IMR-90 (cell line): Measurements from ENCODE around the gene TAF6L. TPM values are rescaled to one million over a fixed set of nuclear protein-coding genes. Genes with fewer than 3 reads are reported as not detected.
"Not testable (repeated sequence)": the region's sequence is repeated elsewhere in the genome, so short reads cannot be mapped to it uniquely, and the experiment has no call there.

ENCODE experiments used
- ATAC-seq: fragments of 200-7000 bp; cut with Tn5 transposase; 2 replicates; pipeline ENCODE4 v1.9.1; 2020; ENCODE audit warnings: low read depth, mild to moderate bottlenecking, moderate library complexity
- BruUV-seq: library from RNA; stranded (reverse); fragments of 400-500 nt; replicated peaks from 2 replicates; lab custom pipeline; 2021; lab: Mats Ljungman, UMichigan
- CTCF ChIA-PET: fragments of 300-600 bp; formaldehyde crosslinking; extraction: SDS; loops from one replicate; lab custom pipeline; 2021; ENCODE audit warnings: antibody characterized with exemption; lab: Yijun Ruan, JAX
- POLR2A ChIA-PET: fragments of 300-600 bp; sonication (Branson Sonifier 250); formaldehyde crosslinking; loops from one replicate; lab custom pipeline; 2022; ENCODE audit warnings: antibody characterized with exemption; ENCODE audit not compliant: unreplicated experiment; lab: Charles Lee
- DNase-seq: peaks from one replicate; pipeline ENCODE4 v3.0.0; 2013
- H2AFZ ChIP-seq: replicated peaks from 2 replicates; pipeline ENCODE3; 2013; ENCODE audit warnings: low read length, mild to moderate bottlenecking; ENCODE audit not compliant: poor library complexity
- H2AK5ac ChIP-seq: 2 replicates; pipeline ENCODE4 v1.6.1; 2013; ENCODE audit warnings: low read depth, low read length, inconsistent platforms
- H2AK9ac ChIP-seq: replicated peaks from 2 replicates; pipeline ENCODE3; 2013; ENCODE audit warnings: mild to moderate bottlenecking, low read depth, low read length, moderate library complexity; ENCODE audit not compliant: poor library complexity
- H2BK120ac ChIP-seq: 2 replicates; pipeline ENCODE4 v1.6.1; 2013; ENCODE audit warnings: low read depth, low read length, inconsistent platforms
- H2BK15ac ChIP-seq: 3 replicates; pipeline ENCODE4 v1.6.1; 2013; ENCODE audit warnings: low read depth, low read length, inconsistent platforms
- H2BK20ac ChIP-seq: 2 replicates; pipeline ENCODE4 v1.6.1; 2013; ENCODE audit warnings: low read depth, mild to moderate bottlenecking, inconsistent platforms, low read length, moderate library complexity
- H2BK5ac ChIP-seq: 2 replicates; pipeline ENCODE4 v1.6.1; 2013; ENCODE audit warnings: mild to moderate bottlenecking, low read depth, low read length, inconsistent platforms; ENCODE audit not compliant: poor library complexity, severe bottlenecking
- H3K14ac ChIP-seq: replicated peaks from 2 replicates; pipeline ENCODE4 v1.6.1; 2013; ENCODE audit warnings: low read depth, low read length, inconsistent platforms
- H3K18ac ChIP-seq: 2 replicates; pipeline ENCODE4 v1.6.1; 2013; ENCODE audit warnings: low read depth, low read length, control low read depth
- H3K23ac ChIP-seq: 2 replicates; pipeline ENCODE4 v1.6.1; 2013; ENCODE audit warnings: low read depth, low read length, inconsistent platforms
- H3K27ac ChIP-seq: 2 replicates; pipeline ENCODE4 v1.5.1; 2013; ENCODE audit warnings: mild to moderate bottlenecking, control low read depth, low read length; ENCODE audit not compliant: insufficient read depth
- H3K27me3 ChIP-seq: 2 replicates; pipeline ENCODE4 v1.6.1; 2013; ENCODE audit warnings: low read length; ENCODE audit not compliant: control insufficient read depth, insufficient read depth
- H3K36me3 ChIP-seq: 2 replicates; pipeline ENCODE4 v1.6.1; 2013; ENCODE audit warnings: low read length, mixed read lengths; ENCODE audit not compliant: control insufficient read depth, insufficient read depth
- H3K4ac ChIP-seq: 2 replicates; pipeline ENCODE4 v1.6.1; 2013; ENCODE audit warnings: low read depth, low read length, inconsistent platforms
- H3K4me1 ChIP-seq: 2 replicates; pipeline ENCODE4 v1.6.1; 2013; ENCODE audit warnings: low read length, mixed read lengths; ENCODE audit not compliant: control insufficient read depth, insufficient read depth
- H3K4me2 ChIP-seq: 2 replicates; pipeline ENCODE4 v1.6.1; 2013; ENCODE audit warnings: low read depth, mild to moderate bottlenecking, control low read depth, low read length, moderate library complexity
- H3K4me3 ChIP-seq: 2 replicates; pipeline ENCODE4 v1.5.1; 2013; ENCODE audit warnings: low read depth, mild to moderate bottlenecking, control low read depth, low read length, moderate library complexity; ENCODE audit not compliant: insufficient read depth
- H3K56ac ChIP-seq: 2 replicates; pipeline ENCODE4 v1.6.1; 2013; ENCODE audit warnings: low read length, inconsistent platforms; ENCODE audit not compliant: insufficient read depth; ENCODE audit errors: extremely low read depth
- H3K79me1 ChIP-seq, 2 experiments: 2 replicates each; pipeline ENCODE4 v1.6.1; 2013; ENCODE audit warnings: low read length in 2 of 2, inconsistent platforms in 1 of 2, low read depth in 1 of 2
- H3K9ac ChIP-seq: 2 replicates; pipeline ENCODE4 v1.6.1; 2013; ENCODE audit warnings: low read depth, low read length, control low read depth
- H3K9me1 ChIP-seq: 2 replicates; pipeline ENCODE4 v1.6.1; 2013; ENCODE audit warnings: low read length, inconsistent platforms; ENCODE audit not compliant: insufficient read depth
- H3K9me3 ChIP-seq: 2 replicates; pipeline ENCODE4 v1.6.1; 2013; ENCODE audit warnings: low read length; ENCODE audit not compliant: control insufficient read depth, insufficient read depth
- H4K20me1 ChIP-seq: 2 replicates; pipeline ENCODE4 v1.6.1; 2013; ENCODE audit warnings: low read length, inconsistent platforms; ENCODE audit not compliant: insufficient read depth
- H4K5ac ChIP-seq: 2 replicates; pipeline ENCODE4 v1.6.1; 2013; ENCODE audit warnings: mild to moderate bottlenecking, low read depth, low read length, control low read depth
- H4K8ac ChIP-seq, 2 experiments: 2 replicates each; pipeline ENCODE4 v1.6.1; 2013; ENCODE audit warnings: low read depth in 2 of 2, low read length in 2 of 2, control low read depth in 1 of 2, inconsistent platforms in 1 of 2
- H4K91ac ChIP-seq: 2 replicates; pipeline ENCODE4 v1.6.1; 2013; ENCODE audit warnings: low read depth, low read length, inconsistent platforms; ENCODE audit not compliant: insufficient read depth
- ELK1 ChIP-seq: fragments of 150-350 bp; IDR thresholded peaks from 2 replicates; pipeline ENCODE4 v1.6.1; 2016; ENCODE audit warnings: low read depth, mild to moderate bottlenecking, low read length, moderate library complexity, borderline replicate concordance
- NFE2L2 ChIP-seq: fragments of 150-350 bp; IDR thresholded peaks from 2 replicates; pipeline ENCODE4 v1.6.1; 2016; ENCODE audit warnings: low read depth, mild to moderate bottlenecking, low read length
- POLR2A ChIP-seq: IDR thresholded peaks from 2 replicates; pipeline ENCODE4 v1.6.1; 2012; ENCODE audit warnings: mild to moderate bottlenecking, low read depth, low read length
- SMC3 ChIP-seq: fragments of 150-350 bp; IDR thresholded peaks from 2 replicates; pipeline ENCODE4 v1.6.1; 2016; ENCODE audit warnings: low read depth, mild to moderate bottlenecking, antibody characterized with exemption, low read length, moderate library complexity
- WGBS, 2 experiments: methylation state at CpG; one replicate each; pipeline versions ENCODE4 v1.1.5 to v1.1.7; 2013; ENCODE audit warnings: missing lambda C conversion rate in 2 of 2; ENCODE audit not compliant: insufficient read length in 1 of 2; ENCODE audit errors: extremely low coverage in 2 of 2; 5-methylcytosine and 5-hydroxymethylcytosine counted together
- dilution Hi-C: fragments of 300-500 bp; cut with HindIII; formaldehyde crosslinking; loops from one replicate; pipeline ENCODE4 v1.14.3; 2018; ENCODE audit warnings: low sequenced_read_pairs; ENCODE audit not compliant: unreplicated experiment
- in situ Hi-C: fragments of 300-500 bp; cut with MboI; formaldehyde crosslinking; loops from 3 replicates; pipeline ENCODE4 v1.14.3; 2019; ENCODE audit warnings: low sequenced_read_pairs, inconsistent platforms, mixed read lengths
- intact Hi-C: fragments of 100-400 bp; cut with micrococcal nuclease; formaldehyde crosslinking; loops from 2 replicates; pipeline ENCODE4 v1.10.0; 2022
- polyA plus RNA-seq, 3 experiments: library from polyadenylated mRNA; depleted of rRNA; stranded (reverse); fragments of >200 nt; gene quantifications; 2 replicates each; pipeline ENCODE4 v1.2.3, GENCODE V29; 2012; ENCODE audit warnings: low replicate concordance in 1 of 3
- total RNA-seq: library from RNA; depleted of rRNA; stranded (reverse); fragments of >200 nt; gene quantifications from 2 replicates; pipeline ENCODE4 v1.2.3, GENCODE V29; 2012

The TAF6L gene
- total and polyA plus RNA-seq, 2 of the 4 experiments (the other 2 are of a cell fraction) = 9.5 to 13.5 TPM

- dilution Hi-C loops = no loop called here
- no peaks in the 10 kb centered on the region for H3K9me3 ChIP-seq
- H3K9ac ChIP-seq = no peak overlapping the region
- H2BK5ac ChIP-seq = no peak overlapping the region
- H2BK15ac ChIP-seq = no peak overlapping the region
- no peak overlapping the region for H2AK9ac ChIP-seq
- no peaks in the 10 kb centered on the region for H3K9me1 ChIP-seq
- H3K56ac ChIP-seq = no peak overlapping the region
- no peak overlapping the region for H2BK120ac ChIP-seq
- H3K4me1 ChIP-seq = no peaks in the 10 kb centered on the region
- ChIA-PET CTCF (no interaction called here), POLR2A (interaction anchor here (0.6 kb wide), 1 partner anchor 1464 kb away, joined by 4 read pairs; no protein-coding TSS in a partner anchor)
- no peak overlapping the region for H3K14ac ChIP-seq
- H4K20me1 ChIP-seq = peaks cover 27% of the 10 kb centered on the region
- no peak overlapping the region for H3K4me2 ChIP-seq
- peaks cover 72% of the 10 kb centered on the region for H3K36me3 ChIP-seq
- H3K4ac ChIP-seq = no peak overlapping the region
- TF ChIP-seq SMC3 (no peak), ELK1 (no peak), POLR2A (no peak), NFE2L2 (no peak)
- ATAC-seq = no peak
- no peak overlapping the region for H3K4me3 ChIP-seq
- H2AK5ac ChIP-seq = no peak overlapping the region
- intact Hi-C loops = no loop called here
- DNase-seq = no peak
- H4K5ac ChIP-seq = no peak overlapping the region
- no peak overlapping the region for H4K8ac ChIP-seq
- no peak overlapping the region for H3K23ac ChIP-seq
- H3K27ac ChIP-seq = no peak overlapping the region
- in situ Hi-C loops = no loop called here
- H3K79me1 ChIP-seq = peaks cover 7 to 45% of the 10 kb centered on the region in 2 experiments
- H3K27me3 ChIP-seq = no peaks in the 10 kb centered on the region
- H3K18ac ChIP-seq = no peak overlapping the region
- no peak overlapping the region for H4K91ac ChIP-seq
- 100% methylated on average over 2 of the region's 3 CpGs; no CpG with 5 or more reads in 1 of the 2 experiments for WGBS, 2 experiments
- H2BK20ac ChIP-seq = no peak overlapping the region
- no peak overlapping the region for H2AFZ ChIP-seq
- BruUV-seq = no TSS peak
Observed at GRCh38 chr11:62823677-62824076, 52.5 kb downstream of the TAF6L start.

GRCh38 chr11:62828130-62828529, 56.9 kb downstream of the TAF6L start:
- DNase-seq, H3K14ac ChIP-seq, H2BK5ac ChIP-seq, H3K27me3 ChIP-seq, ATAC-seq, H2BK15ac ChIP-seq, H3K9me3 ChIP-seq, H3K27ac ChIP-seq, intact Hi-C loops, H2BK20ac ChIP-seq, H3K4me2 ChIP-seq, BruUV-seq, POLR2A ChIA-PET, H3K18ac ChIP-seq, H3K4ac ChIP-seq, H2BK120ac ChIP-seq, H2AK9ac ChIP-seq, H3K23ac ChIP-seq, CTCF ChIA-PET, H2AFZ ChIP-seq, H3K9ac ChIP-seq, H2AK5ac ChIP-seq, dilution Hi-C loops, H4K5ac ChIP-seq, H4K91ac ChIP-seq, H4K8ac ChIP-seq, H3K56ac ChIP-seq, H3K4me3 ChIP-seq, H3K9me1 ChIP-seq, H3K4me1 ChIP-seq, in situ Hi-C loops: not testable (repeated sequence)
- H4K20me1 ChIP-seq = peaks cover 45% of the 10 kb centered on the region; the same call in 1 of the 2 replicates
- H3K36me3 ChIP-seq = peaks cover 40% of the 10 kb centered on the region
- WGBS, 2 experiments = 80% methylated on average over 1 of the region's 8 CpGs; no CpG with 5 or more reads in 1 of the 2 experiments
- H3K79me1 ChIP-seq = peaks cover 5 to 72% of the 10 kb centered on the region in 2 experiments
